GM19239 (cell line): ENCODE measurements around the gene HES1.
A peak's percentile ranks its signal among the peaks of the same experiment; 100 is the strongest.
"Not testable (repeated sequence)": the region's sequence is repeated elsewhere in the genome, so short reads cannot be mapped to it uniquely, and the experiment has no call there.

Experiments used
- DNase-seq: peaks from one replicate; pipeline ENCODE4 v3.0.0; 2011; ENCODE audit warnings: low spot score; ENCODE audit not compliant: insufficient read length
- FAIRE-seq: peaks from 2 replicates; lab custom pipeline; 2011; peaks lifted over from hg19 to GRCh38; lab: Jason Lieb, UNC

HES1 gene, protein sequence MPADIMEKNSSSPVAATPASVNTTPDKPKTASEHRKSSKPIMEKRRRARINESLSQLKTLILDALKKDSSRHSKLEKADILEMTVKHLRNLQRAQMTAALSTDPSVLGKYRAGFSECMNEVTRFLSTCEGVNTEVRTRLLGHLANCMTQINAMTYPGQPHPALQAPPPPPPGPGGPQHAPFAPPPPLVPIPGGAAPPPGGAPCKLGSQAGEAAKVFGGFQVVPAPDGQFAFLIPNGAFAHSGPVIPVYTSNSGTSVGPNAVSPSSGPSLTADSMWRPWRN

DNA sequence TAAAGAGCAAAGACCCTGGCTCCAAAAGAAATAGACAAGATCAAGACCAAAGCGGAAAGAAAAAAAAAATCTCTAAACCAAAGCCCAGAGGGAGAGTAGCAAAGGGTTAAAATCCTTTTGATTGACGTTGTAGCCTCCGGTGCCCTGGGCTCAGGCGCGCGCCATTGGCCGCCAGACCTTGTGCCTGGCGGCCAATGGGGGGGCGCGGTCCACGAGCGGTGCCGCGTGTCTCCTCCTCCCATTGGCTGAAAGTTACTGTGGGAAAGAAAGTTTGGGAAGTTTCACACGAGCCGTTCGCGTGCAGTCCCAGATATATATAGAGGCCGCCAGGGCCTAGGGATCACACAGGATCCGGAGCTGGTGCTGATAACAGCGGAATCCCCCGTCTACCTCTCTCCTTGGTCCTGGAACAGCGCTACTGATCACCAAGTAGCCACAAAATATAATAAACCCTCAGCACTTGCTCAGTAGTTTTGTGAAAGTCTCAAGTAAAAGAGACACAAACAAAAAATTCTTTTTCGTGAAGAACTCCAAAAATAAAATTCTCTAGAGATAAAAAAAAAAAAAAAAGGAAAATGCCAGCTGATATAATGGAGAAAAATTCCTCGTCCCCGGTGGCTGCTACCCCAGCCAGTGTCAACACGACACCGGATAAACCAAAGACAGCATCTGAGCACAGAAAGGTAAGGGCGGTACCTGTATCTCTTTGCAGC is at the start of gene HES1:
TSS of gene HES1 (plus strand) at position 343 of the 713 bp plus-strand sequence. CDS start at position 576, 233 bp downstream.
- peak; percentile 70 for DNase-seq
- peak; percentile 83 for FAIRE-seq

DNA sequence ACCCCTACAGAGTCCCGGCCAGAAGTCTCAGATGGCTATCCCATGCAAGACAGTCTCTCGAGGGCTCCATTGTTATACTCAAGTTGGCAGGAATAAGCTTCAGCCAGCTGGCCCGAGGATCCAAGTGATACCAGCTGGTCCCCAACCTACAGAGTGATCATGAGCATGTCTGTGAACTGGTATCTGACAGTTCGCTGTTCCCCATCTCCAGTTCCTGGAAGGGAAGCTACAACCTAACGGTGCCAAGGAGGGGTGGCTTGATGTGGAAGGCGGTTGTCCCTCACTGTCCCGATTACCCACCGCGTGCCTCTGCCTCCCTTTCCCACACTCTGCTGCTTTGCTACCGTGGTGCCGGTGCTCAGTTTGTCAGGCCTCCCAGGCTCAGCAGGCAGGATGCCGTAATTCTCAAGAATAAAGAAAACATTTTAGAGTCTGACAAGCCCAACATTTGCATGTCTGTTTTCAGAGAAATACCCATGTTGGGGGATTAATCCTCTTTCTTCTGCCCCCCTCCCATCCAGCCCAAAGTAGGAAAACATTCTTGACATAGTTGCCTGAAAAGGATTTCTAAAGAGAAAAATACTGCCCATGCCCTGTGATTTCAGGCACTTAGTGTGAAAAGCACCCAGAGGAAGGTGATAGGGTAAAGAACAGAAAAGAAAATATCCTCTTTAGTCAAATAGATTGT is 49.4 kb upstream of the HES1 start:
- DNase-seq (no peak), FAIRE-seq (no peak)

DNA sequence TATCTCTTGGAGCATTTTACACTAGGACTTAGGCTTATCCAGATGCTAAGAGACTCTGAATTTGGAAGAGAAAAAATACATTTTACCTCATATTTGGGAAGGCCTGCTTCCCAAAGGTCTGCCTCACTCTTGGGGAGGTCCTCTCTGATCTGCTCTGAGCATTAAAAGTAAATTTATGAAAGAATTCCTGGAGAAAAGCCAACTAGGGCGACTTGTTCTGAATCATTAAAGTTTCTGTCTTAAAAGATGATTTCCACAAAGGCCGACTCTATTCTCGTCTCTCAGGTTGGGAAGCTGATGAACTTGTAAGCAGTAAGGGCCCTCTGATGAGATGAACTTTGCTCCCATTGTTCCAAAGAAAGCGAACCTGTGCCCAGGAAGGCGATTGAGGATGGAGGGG is 48.7 kb upstream of the HES1 start:
- FAIRE-seq (no peak), DNase-seq (no peak)

DNA sequence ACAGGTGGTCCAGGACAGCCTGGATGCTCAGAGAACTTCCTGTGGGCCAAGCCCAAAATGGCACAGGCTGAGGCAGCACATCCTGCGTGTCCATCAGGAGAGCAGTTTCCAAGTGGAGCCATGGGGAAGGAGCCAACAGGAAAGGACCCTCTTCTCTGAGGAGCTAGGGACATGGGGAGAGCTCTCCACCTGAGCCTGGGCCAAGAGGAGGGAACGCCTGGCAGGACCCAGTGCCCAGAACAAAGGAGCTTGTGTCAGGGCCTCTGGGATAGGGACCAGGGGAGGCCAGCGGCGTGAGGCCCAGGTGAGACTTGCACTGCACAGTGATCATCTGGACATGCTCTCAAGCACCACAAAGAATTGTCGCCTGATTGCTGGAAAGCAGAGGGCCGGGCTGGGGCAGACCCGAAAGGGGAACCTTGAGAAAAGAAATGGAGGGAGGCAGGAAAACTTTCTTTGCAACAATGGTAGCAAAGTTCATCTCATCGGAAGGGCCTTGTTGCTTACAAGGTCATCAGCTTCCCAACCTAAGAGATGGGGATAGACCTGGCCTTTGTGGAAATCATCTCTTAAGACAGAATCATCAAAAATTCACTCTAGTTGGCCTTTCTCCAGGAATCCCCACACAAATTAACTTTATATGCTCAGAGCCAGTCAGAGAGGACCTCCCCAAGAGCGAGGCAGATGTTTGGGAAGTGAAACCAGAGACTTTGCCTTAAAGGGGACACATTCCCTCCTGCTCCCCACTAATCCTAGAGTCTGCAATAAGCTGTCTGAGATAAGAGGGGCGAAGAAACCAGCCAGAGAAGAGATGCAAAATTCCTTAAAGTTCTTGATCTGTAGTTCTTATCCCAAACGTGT is 47.7 kb upstream of the HES1 start:
- FAIRE-seq (no peak), DNase-seq (no peak)

DNA sequence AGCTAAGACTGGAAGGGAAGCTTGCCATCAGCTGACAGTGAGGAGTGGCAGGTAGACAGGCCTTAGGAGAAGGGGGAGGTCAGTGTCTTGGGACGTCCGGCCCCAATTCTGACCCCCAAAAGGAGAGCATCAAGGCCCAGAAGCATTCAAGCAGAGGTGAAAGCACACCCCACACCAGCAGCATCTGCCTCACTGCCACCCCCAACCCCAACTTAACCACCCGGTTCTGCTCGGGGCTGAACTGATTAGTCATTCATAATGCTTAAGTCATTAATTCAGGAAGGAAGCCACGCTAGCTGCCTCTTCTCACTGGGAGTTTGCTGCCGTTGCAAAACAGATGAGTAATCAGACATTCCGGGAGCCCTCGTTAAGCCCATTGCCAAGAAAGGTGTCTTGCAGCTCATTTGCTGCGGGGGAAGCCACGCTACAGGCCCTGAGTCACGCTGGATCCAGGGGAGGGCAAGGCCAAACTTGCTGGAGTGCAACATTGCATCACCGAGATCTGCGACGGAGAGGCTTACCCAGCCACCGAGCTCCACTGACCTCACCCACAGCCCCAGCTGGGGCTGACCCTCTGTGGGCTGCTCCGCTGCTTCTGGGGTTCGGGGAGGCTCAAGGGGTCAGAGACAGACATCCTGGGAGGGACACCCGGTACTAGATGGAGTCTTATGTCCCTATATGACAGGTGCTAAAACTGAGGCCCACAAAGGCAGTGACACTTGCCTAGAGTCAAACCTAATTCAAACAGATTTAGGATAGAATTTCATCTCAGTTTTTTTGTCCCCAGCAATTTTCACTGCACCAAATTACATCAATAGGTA is 46.4 kb upstream of the HES1 start:
- DNase-seq (no peak), FAIRE-seq (no peak)

DNA sequence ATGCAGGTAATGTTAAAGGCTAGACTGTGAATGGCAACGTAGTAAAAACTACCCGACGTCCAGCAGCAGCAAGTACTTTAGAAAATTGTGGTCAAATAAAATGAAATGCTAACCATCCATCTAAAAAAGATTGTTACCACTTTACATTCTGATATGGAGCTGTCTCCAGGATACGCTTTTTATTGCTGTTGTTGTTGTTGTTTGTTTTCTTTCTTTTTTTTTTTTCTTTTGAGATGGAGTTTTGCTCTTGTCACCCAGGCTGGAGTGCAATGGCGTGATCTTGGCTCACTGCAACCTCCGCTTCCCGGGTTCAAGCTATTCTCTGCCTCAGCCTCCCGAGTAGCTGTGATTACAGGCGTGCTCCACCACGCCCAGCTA is 45.8 kb upstream of the HES1 start:
- not testable (repeated sequence) for DNase-seq, FAIRE-seq

DNA sequence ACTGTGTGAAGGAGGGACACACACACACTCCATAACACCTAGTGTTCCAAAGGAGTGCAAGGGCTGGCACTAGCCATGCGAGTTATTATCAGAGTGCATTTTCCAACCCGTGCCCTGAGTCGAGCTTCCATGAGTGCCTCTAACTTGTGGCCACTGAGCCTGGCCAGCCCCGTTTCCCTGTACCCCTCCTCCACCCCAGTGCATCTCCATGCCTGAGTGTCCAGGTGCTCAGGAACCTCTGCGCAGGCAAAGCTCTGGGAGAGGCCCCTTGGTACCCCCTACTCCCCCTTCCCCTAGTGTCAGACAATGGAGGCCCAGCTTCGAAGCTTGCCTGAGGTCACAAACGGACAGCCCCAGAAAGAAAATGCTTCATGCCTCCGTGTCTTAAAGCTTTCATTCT is 45.2 kb upstream of the HES1 start:
- no peak for FAIRE-seq
- DNase-seq, result no peak

DNA sequence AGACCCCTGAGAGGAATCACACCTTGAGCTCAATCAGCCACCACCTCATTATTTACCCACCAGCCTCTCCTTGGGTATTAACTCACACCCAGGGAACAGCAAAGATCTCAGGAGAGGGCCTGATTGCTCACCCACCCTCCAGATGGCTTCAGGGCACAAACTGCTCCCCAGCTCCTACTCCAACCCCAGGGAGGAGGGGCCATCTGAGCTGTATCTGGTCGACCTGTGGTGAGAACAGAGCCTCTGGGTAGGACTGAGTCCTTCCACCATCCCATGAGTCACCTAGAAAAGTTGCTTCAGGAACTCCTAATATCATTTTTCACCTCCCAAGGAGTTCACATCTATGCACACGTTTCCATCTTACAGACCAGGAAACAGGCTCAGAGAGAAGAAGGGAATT is 44.8 kb upstream of the HES1 start:
- no peak for FAIRE-seq
- no peak for DNase-seq

DNA sequence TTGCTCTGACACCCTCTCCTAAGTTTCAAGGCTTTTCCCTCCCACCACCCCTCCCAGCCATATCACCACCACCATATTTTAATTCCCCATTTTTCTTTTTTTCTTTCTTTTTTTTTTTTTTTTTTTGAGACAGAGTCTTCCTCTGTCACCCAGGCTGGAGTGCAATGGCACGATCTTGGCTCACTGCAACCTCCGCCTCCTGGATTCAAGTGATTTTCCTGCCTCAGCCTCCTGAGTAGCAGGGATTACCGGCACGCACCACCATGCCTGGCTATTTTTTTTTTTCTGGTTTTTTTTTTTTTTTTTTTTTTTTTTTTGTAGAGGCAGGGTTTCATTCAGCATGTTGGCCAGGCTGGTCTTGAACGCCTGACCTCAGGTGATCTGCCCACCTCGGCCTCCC is 44.1 kb upstream of the HES1 start:
- FAIRE-seq, DNase-seq: not testable (repeated sequence)

DNA sequence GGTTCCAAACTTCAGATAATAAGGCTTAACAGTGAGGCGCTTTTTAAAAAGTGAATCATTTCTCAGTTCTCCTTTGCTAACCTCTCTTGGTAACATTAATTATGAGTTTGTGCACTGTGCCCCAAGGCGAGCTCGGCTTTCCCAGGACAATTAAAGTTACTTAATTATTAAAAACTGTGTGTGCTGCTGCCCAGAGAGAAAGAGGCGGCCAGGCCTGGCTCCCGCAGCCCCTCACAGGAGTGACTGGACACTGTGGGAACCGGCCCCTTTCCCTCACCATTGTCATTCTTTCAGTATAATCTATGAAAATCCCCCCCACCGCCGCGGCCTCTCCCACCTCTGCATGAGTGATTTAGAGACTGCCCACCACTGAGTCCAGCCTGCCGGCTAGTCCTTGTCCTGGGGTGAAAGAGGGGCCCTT is 43.1 kb upstream of the HES1 start:
- DNase-seq, result no peak
- no peak for FAIRE-seq

DNA sequence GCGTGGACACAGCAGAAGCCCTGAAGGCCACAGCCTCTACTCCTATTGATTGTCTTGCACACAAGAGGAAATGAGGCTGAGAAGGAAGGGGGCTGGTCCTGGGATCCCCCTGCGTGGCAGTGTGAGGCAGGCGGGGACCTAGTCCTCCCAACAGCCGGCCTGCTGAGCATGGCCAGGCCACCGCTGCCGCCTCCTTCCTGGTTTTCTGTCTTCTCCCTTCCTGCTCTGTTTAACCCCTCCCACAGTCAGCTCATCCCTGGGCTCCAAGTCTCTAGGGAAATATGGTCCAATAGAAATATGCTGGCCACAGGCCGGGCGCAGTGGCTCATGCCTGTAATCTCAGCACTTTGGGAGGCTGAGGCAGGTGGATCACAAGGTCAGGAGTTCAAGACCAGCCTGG is 42.1 kb upstream of the HES1 start:
- FAIRE-seq (no peak), DNase-seq (no peak)

DNA sequence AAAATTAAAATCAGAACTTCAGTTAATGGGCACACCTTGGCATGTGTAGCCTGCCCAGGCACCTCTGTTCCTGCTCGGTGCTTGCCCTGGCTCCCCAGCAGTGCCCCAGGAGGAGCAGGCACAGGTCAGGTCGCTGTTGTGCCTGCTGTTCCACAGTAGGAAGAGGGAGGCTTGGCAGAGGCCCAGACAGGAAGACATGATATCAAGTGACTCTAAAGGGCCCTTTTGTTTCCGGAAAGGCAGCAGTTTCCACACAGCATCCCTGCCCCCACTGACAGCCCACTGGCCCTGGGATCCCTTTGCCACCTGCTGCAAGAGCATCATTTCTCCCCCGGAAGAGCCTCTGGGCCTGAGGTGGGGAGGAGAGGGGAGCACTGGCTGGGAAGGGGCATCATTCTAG is 40.5 kb upstream of the HES1 start:
- no peak for DNase-seq
- FAIRE-seq, result no peak

DNA sequence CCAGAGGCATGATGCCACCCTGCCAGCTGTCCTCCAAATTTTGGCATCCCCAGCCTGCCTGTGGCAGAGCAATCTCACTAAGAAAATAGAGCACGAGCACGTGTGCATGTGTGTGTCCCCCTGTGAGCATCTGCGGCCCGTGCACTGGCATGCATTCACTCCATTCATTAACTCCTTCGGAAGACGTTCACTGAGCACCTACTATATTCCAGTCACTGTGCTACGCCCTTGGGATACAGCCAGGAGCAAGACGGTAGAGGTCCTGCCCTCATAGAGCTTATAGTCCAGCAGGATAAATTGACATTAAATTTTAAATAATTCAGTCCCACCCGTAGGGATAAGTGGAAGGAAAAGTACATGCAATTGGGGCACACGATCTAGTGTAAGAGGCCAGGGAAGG is 40.0 kb upstream of the HES1 start:
- FAIRE-seq, result no peak
- DNase-seq, result no peak

DNA sequence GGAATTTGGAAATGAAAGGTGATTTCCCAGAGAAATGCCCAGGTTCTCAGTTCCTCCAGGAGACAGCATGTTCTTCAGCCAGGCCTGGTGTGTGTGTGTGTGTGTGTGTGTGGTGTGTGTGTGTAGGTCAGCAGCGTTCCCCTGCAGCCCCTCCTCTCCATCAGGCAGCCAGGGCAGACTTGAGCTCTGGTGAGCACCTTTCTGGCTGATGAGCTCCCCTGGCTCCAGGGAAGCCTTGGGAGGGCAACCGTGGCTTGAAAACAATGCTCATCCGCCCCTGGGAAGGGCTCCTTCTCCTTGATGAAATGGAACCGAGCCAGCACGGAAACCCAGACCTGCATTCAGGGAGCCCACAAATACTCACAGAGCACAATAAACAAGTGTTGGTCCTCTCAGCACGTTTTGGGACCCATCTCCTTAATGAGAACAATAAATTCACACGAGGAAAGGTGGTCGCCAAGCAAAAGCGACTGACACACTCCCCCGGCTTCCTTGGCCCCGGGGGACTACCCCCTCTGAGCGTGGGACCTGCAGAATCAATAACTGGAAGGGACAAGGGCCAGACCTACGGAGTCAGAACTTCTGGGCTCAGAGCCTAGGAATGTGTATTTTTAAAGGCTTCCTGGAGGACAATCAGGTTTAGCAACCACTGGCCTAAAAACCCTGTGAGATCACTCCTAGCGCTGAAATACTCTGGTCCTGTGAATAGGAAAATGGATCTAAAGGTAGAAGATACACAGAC is 38.6 kb upstream of the HES1 start:
- FAIRE-seq (no peak), DNase-seq (no peak)

DNA sequence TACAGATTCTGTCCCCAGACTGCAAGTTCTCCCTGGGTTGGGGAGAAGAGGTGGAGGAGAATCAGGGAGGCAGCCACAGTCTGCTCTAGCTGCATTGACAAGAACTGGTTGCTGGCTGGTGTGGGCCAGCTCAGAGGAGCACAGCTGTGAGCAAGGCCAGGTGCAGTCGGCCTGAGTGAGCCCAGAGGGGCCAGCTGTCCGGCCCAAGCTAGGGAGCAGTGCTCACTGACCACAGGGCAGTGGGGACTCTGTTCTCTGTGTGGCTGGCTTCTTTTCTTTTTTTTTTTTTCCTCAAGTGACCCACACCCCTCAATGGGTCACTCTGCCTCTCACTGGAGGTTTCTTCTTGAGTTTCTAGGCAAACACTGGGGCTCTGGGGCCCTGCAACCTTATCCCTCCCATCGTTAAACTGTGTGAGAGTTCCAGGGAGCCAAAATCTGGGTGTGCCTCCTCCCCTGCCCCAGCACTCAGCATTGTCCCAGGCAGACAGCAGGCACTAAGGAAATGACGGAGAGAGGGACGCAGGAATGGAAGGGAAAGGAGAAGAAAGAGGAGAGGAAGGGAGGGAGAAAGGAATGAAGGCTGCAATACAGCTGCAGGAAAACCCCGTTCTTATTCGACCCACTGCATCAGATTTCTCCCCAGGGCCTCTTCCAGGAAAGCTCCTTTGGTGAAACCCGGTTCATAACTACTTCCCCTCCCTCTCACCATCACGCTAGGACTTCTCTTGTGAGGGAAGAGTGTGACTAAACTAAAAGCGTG is 37.7 kb upstream of the HES1 start:
- FAIRE-seq (no peak), DNase-seq (no peak)

DNA sequence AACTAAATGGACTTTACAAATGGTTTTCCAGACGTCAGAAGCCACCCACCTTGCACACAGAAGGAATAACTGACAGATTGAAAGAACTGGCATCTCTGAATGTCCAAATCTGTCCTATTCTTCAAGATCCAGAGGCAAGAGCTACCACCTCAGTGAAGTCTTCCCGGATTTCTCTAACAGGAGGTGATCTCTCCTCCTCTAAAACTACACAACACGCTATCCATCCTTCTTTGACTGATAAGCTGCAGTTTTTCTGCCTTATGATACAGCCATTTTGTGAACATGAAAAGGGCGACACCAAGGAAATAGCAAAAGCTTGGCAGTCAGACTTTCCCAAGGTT is 37.1 kb upstream of the HES1 start:
- FAIRE-seq, result peak; percentile 31
- DNase-seq, result no peak

DNA sequence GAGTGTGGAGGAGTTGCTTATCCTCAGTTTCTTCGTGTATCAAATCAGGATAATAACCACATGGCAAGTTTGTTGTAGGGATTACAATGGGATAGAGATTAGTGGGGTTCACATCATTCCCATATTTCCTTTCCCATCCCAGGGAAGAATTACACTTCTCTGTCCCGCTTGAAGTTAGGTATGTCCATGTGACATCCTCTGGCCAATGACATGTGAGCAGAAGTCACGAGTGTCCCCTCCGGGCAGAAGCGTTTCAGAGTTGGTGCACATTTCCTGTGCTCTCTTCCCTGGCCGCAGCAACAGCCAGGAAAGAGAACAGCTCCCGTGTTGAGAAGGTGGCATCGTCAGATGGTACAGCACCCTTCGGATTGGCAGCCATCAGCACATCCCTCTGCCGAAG is 36.7 kb upstream of the HES1 start:
- no peak for DNase-seq
- no peak for FAIRE-seq

DNA sequence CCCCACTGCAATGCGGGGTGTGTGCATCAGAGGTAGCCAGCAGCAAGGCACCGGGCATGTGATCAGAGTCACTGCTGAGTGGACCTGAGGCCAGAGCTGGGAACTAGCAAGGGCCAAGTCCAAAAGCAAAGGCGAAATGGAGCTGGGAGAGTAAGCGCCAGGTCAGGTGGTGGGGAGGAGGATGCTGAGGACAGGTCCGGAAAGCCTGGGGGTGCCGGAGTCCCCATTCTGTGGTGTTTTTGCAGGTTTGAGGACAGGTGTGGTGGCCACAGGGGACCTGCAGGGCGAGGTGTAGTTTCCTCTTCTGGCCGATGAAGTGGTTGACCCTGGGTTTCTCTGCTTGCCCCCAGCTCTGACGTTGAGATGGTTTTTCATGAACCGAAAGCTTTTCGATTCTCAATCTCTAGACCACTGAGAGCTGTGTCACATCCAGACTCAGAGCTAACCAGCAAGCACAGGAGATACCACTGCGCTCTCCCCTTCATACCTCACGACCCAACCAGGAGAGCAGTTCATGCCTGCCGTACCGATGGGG is 35.0 kb upstream of the HES1 start:
- peak; percentile 71 for DNase-seq
- peak; percentile 92 for FAIRE-seq
